GM19324 (cell line): ENCODE data around the gene CD164L2.

Experiments used
- ATAC-seq: cut with Tn5 transposase; IDR thresholded peaks from one replicate; pipeline ENCODE4 v1.9.1; 2021; ENCODE audit warnings: mild to moderate bottlenecking, moderate library complexity; ENCODE audit not compliant: unreplicated experiment, low FRiP score

The CD164L2 gene

GRCh38 chr1:27349784-27350662 is 33.1 kb downstream of the CD164L2 start:
- ATAC-seq: no peak

- no peak for ATAC-seq
These were observed 34.0 kb downstream of the CD164L2 start for GRCh38 chr1:27348861-27349783.

GRCh38 chr1:27346991-27347624 is 36.0 kb downstream of the CD164L2 start:
- ATAC-seq: no peak

GRCh38 chr1:27346357-27346756 is 36.8 kb downstream of the CD164L2 start:
- no peak for ATAC-seq

- ATAC-seq: no peak
These were observed 37.9 kb downstream of the CD164L2 start for GRCh38 chr1:27345272-27345671.

GRCh38 chr1:27343639-27344025 is 39.5 kb downstream of the CD164L2 start:
- ATAC-seq: no peak

GRCh38 chr1:27342778-27343638 is 40.1 kb downstream of the CD164L2 start:
- ATAC-seq: peak; percentile 47

GRCh38 chr1:27342391-27342777 is 40.7 kb downstream of the CD164L2 start:
- no peak for ATAC-seq

GRCh38 chr1:27341525-27342252 is 41.4 kb downstream of the CD164L2 start, which contains the start of gene SYTL1:
Gene SYTL1 (plus strand): TSS chr1:27342022. CDS start chr1:27345335, 3,313 bp downstream.
- peak; percentile 47 for ATAC-seq

GRCh38 chr1:27339213-27339612 is 43.9 kb downstream of the CD164L2 start:
- ATAC-seq: no peak

GRCh38 chr1:27338751-27339150 is 44.4 kb downstream of the CD164L2 start:
- no peak for ATAC-seq

GRCh38 chr1:27336756-27337155 is 46.4 kb downstream of the CD164L2 start:
- ATAC-seq: no peak

- ATAC-seq: no peak
These were observed 47.4 kb downstream of the CD164L2 start for GRCh38 chr1:27335506-27336422.

- no peak for ATAC-seq
These were observed 49.3 kb downstream of the CD164L2 start for GRCh38 chr1:27333717-27334279.

GRCh38 chr1:27332536-27333281 is 50.4 kb downstream of the CD164L2 start:
- no peak for ATAC-seq

GRCh38 chr1:27331922-27332321 is 51.2 kb downstream of the CD164L2 start:
- no peak for ATAC-seq

GRCh38 chr1:27331426-27331825 is 51.7 kb downstream of the CD164L2 start:
- no peak for ATAC-seq
